Measurements from ENCODE around the gene RBMS2. TPM values are rescaled to one million over a fixed set of nuclear protein-coding genes. Genes with fewer than 3 reads are reported as not detected.

RBMS2 gene
- total and polyA plus RNA-seq, 9 of the 15 experiments (the other 6 are each of a cell fraction or from before 2014, with no cell fraction given): 0.08 to 10.5 (median 0.31) TPM

GRCh38 chr12:56521590-56522371 lies at the start of gene RBMS2 (continued):
- TF ChIP-seq RREB1 (CRISPR knock-in tag; IDR thresholded peaks at IDR 0.05) (no peak), SLC30A9 (CRISPR knock-in tag; IDR thresholded peaks at IDR 0.05) (no peak), DEAF1 (CRISPR knock-in tag; IDR thresholded peaks at IDR 0.05) (no peak), PHF20 (IDR thresholded peaks at IDR 0.05; ENCODE audit: partially characterized antibody) (no peak), PRDM10 (IDR thresholded peaks at IDR 0.05; ENCODE audit: partially characterized antibody) (peak; percentile 12), CREM (IDR thresholded peaks at IDR 0.05; ENCODE audit: low read depth) (peak; percentile 87), NR2C1 (IDR thresholded peaks at IDR 0.05) (no peak), NR2C1 (tag; IDR thresholded peaks at IDR 0.05) (no peak), CHAMP1 (IDR thresholded peaks at IDR 0.05) (peak; percentile 33; the same call in 1 of the 2 replicates), ZNF316 (IDR thresholded peaks at IDR 0.05) (no peak), HNRNPL (IDR thresholded peaks at IDR 0.05; ENCODE audit: low read depth, low read length) (no peak), HBP1 (CRISPR knock-in tag; IDR thresholded peaks at IDR 0.05) (no peak), SMARCA5 (IDR thresholded peaks at IDR 0.05) (no peak)

All from K562 (cell line).